ENCODE measurements around the gene RBM20. TPM values are rescaled to one million over a fixed set of nuclear protein-coding genes. Genes with fewer than 3 reads are reported as not detected.

RBM20 gene
- total RNA-seq, 1 experiment from 2014 or later = 1.2 TPM

DNA sequence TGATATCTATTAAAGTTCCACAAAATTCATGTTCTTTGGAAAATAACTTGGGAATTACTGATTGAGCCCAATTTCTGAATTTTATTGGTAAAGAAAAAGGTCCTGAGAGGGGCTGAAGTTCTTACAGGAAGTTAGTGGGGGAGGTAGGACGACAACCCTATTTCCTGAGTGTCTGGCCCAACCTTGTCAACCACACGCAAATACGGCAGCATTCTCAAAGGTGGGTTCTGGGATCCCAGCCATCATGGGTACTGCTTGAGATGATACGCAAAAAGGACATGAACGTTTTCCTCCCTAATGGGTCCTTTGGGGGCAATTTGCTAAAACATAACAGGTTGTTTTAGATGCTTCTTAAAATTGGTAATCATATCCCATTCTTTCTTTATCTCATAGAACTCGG lies 224.8 kb downstream of the RBM20 start:
- in situ Hi-C loops (cut with HindIII; ENCODE audit: low pct_unique_long_range_greater_than_20kb, low sequenced_read_pairs) = no loop called here
- DNase-seq (ENCODE audit: low read depth, low spot score) = no peak

DNA sequence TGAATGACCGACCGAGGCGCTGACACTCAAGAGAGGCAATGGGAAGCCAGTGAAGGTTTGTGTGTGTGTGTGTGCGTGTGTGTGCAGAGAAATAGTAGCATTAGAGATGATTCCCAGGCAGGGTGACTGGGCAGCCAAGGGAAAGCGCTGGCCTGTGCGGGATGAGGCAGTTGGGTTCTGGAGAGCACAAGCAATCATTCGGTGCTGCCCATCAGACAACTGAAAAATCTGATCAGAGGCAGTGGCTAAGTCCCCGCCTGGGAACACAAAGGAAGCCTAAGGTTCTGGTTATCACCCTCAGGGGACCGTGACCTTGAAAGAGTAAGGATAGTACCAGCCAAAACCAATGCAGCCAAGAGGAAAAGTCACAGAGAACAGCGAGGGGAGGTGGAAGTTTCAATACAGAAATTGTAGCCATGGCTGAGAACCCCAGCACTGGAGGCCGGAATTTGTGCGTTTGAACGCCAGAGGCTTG lies 226.7 kb downstream of the RBM20 start:
- in situ Hi-C loops (cut with HindIII; ENCODE audit: low pct_unique_long_range_greater_than_20kb, low sequenced_read_pairs) = no loop called here
- DNase-seq (ENCODE audit: low read depth, low spot score) = no peak

DNA sequence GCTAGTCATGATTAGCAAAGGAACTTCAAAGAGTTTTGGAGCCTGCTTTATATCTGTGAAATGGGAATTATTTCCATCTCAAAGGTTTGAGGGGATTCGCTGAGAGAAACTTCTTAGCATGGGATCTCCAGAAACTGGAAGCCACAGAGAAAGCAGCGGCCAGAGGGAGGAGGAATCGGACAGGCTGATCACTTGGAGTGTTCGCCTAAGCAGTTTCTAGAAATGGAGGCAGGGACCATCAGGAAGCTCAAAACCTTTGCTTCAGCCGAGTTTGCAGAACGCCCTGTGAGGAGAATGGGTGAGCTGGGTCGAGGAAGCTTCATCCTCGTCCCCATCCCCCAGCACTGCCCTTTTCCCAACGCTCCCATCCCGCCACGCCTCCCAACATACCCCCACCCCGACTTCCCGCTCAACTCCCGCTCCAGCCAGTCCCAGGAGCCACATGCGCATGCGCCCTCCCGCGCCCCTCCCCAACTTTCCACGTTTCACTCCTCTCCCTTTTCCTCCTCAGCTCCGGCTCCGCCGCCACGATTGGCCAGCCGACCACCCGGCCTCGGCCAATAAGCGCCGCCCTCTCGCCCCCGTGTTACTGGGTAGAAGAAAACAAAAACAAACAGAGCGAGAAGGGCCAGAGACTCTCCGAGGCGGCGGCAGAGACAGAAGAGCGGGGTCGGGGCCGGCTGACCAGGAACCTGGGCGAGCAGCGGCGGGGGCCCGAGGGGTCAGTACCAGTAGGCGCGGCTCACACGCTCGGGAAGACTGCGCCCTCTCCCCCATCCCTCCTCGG lies 227.4 kb downstream of the RBM20 start, which contains the start of gene PDCD4:
PDCD4 (plus strand) TSS at position 631 of the 787 bp plus-strand sequence. CDS start 4,100 bp downstream, outside the sequence.
- in situ Hi-C loops (cut with HindIII; ENCODE audit: low pct_unique_long_range_greater_than_20kb, low sequenced_read_pairs) = no loop called here
- DNase-seq (ENCODE audit: low read depth, low spot score) = peak; percentile 97

DNA sequence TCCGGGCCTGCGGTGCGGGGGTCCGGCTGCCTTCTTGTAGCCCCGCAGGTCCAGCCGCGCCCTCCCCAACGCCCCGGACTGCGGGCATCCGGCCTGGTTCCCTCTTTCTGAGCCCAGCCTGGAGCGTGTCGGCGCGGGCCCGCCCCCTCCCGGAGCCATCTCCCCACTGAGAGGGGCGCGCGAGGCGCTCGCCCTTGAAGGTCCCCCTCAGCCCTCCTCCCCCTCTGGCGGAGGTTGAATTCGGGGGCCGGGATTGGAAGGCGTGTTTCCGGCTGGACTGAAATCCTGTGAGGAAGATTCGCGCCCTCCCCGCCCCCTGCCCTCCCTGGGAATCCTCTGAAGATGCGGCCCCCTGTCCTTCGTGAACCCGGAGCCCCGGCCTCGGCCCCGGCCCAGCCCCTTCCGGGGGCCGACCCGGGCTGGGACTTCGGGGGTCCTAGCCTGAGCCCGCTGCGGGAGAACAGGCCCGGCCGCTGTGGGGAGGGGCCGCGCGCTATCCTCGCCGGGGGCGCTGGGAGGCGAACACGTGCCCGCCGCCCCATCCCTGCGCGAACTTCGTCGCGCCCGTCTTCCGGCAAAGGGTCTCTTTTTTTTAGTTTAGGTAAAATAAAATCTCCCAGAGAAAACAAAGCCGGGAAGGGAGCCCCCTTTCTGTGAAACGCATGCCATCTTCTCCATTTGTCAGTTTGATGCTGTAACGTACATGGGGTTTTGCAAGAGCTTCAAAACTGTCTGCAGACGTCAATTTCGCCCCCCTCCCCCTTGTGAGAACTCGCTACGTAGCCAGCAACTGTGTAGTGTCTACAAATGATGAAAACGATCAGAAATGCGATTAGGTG lies 228.2 kb downstream of the RBM20 start:
- peak; percentile 83 for DNase-seq (ENCODE audit: low read depth, low spot score)
- in situ Hi-C loops (cut with HindIII; ENCODE audit: low pct_unique_long_range_greater_than_20kb, low sequenced_read_pairs) = no loop called here

DNA sequence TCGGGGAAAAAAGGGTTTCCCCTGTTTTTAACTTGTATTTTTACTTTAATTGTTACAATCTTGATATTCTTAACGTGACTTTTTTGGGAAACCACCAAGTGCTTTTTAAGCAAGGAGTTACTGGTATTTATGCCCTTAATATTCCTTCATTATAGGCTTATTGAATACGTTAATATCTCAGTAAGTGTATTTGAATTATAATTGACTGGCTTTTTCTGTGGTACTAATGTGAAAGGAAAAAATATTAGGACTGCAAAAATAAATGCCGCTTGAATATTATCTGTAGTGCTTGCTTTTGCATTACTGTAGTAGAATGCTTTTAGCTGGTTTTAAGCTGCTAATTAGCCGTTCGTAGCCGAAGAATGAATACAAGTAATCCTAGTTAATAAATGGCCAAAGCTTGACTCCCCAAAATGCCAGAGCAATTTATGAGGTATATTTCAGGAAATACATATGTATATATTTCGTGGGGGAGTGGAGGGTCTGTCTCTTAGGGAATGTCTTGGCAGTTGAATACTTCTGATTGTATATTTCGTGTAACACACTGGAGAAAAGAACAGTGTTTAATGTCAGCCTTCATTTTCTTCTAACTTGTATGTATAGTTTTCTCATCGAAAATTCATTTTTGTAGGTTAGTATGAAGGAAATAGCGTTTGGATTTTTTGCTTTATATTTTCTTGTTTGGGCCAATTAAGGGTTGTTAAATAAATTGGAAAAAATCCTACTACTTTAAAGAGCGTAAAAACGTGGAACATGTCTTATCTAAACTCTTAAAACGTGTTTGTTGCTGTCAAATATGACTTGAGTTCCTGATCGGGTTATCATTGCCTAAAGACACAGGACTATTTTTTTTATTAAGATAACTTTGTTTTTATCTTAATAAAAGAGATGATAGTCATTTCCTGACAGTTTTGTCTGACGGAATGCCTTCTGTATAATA lies 229.1 kb downstream of the RBM20 start:
- DNase-seq (ENCODE audit: low read depth, low spot score) = no peak
- in situ Hi-C loops (cut with HindIII; ENCODE audit: low pct_unique_long_range_greater_than_20kb, low sequenced_read_pairs) = no loop called here

DNA sequence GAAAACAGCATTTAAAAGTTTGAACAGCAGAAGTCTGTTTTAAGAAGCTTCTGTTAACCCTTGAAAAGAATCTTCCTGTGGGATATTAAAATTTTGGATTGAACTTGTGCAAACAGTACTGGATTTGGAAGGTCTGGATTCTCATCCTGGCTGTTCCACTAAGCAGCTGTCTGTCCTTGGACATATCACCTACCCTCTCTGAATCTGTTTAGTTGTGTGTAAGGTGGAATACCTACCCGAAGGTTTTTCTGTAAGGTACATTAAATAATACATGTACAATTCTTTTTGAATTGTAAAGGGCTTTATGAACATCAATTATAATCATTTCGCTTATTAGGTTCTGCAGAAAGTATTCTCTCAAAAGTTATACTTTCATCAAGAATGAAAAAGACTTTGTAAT lies 229.8 kb downstream of the RBM20 start:
- in situ Hi-C loops (cut with HindIII; ENCODE audit: low pct_unique_long_range_greater_than_20kb, low sequenced_read_pairs) = no loop called here
- no peak for DNase-seq (ENCODE audit: low read depth, low spot score)

DNA sequence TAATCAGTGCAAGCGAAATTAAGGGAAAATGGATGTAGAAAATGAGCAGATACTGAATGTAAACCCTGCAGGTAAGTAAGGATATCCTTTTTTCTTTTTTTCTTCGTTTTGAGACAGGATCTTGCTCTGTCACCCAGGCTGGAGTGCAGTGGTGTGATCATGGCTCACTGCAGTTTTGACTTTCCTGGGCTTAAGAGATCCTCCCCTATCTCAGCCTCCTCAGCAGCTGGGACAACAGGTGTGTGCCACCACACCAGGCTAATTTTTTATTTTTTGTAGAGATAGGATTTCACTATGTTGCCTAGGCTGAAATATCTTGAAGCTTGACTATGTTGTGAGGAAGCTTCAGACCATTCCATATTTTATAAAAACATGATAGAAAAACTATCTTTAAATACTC lies 231.9 kb downstream of the RBM20 start:
- DNase-seq (ENCODE audit: low read depth, low spot score) = no peak
- in situ Hi-C loops (cut with HindIII; ENCODE audit: low pct_unique_long_range_greater_than_20kb, low sequenced_read_pairs) = no loop called here

DNA sequence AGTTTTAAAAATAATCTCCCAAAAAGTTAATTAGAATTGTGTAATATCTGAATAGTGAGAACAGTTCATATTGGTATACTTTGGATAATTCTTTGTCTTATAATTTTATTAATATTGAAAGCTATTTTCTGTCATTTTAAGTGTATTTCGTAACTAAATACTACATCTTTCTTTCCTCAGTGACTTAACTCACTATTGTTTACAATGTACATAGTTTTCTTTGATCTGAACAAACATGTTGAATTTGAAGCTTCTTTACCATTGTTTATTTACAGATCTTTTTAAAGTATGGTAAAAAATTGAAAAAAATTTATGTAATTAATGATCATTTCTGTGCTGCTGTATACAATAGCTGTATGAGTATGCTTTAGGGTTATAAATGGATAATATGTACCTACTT lies 232.7 kb downstream of the RBM20 start:
- no peak for DNase-seq (ENCODE audit: low read depth, low spot score)
- in situ Hi-C loops (cut with HindIII; ENCODE audit: low pct_unique_long_range_greater_than_20kb, low sequenced_read_pairs) = no loop called here

DNA sequence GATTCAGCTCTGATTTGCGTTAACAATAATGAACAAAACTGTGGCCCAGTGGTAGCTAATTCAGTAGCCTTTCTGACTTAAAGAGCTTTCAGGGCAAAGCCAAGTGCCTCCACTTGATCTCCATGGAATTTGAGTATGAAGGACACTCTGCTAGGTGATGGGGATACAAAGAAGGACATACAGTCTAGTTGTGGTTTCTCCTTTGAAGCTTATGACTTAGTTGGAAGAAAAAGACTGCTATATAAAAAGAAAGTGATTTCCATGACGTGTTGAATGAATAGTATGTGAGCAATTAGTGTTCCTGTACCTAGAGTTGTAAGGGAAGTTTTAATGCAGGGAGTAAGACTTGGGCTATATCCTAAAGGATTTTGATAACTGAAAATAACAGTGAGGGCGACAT lies 235.9 kb downstream of the RBM20 start:
- in situ Hi-C loops (cut with HindIII; ENCODE audit: low pct_unique_long_range_greater_than_20kb, low sequenced_read_pairs) = no loop called here

DNA sequence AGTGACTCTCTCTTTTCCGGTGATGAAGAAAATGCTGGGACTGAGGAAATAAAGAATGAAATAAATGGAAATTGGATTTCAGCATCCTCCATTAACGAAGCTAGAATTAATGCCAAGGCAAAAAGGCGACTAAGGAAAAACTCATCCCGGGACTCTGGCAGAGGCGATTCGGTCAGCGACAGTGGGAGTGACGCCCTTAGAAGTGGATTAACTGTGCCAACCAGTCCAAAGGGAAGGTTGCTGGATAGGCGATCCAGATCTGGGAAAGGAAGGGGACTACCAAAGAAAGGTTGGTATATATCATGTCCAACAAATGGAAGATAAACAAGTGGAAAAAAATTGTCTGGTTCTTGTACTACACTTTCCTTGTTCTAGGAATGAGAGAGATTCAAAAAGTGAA lies 237.1 kb downstream of the RBM20 start:
- in situ Hi-C loops (cut with HindIII; ENCODE audit: low pct_unique_long_range_greater_than_20kb, low sequenced_read_pairs) = no loop called here
- DNase-seq (ENCODE audit: low read depth, low spot score) = no peak

More for the DNA sequence above, 235.9 kb downstream of the RBM20 start:
- no peak for DNase-seq (ENCODE audit: low read depth, low spot score)

DNA sequence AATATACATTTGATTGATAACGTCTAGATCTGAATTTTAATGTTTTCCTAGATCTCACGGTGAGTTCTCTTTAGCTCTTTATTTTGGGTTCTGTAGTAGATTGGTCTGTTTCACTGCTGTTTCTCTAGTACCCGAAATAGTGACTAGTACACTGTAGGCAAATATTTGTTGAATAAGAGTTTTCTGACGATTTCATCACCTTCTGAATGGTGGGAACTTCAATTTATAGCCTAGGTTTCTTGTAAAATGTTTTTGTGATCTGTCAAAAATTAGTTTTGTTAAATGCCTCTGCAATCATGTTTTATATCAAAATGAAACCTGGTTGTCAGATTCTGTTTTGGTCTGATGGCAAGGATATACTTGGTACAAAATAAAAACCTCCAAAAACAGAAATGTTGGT lies 237.8 kb downstream of the RBM20 start:
- in situ Hi-C loops (cut with HindIII; ENCODE audit: low pct_unique_long_range_greater_than_20kb, low sequenced_read_pairs) = no loop called here
- DNase-seq (ENCODE audit: low read depth, low spot score) = no peak

DNA sequence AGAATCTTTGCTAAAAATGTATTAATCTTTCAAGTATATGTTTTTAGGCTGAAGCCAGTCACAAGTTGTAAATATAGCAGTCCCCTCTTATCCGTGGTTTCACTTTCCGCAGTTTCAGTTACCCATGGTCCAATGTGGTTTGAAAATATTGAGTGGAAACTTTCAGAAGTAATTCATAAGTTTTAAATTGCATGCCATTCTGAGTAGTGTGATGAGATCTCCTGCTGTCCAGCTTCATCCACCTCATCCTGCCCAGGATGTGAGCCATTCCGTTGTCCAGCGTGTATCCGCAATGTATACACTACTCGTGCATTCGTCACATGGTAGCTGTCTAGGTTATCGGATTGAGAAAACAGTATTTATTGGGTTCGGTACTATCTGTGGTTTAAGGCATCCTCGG lies 239.8 kb downstream of the RBM20 start:
- in situ Hi-C loops (cut with HindIII; ENCODE audit: low pct_unique_long_range_greater_than_20kb, low sequenced_read_pairs) = no loop called here
- no peak for DNase-seq (ENCODE audit: low read depth, low spot score)

DNA sequence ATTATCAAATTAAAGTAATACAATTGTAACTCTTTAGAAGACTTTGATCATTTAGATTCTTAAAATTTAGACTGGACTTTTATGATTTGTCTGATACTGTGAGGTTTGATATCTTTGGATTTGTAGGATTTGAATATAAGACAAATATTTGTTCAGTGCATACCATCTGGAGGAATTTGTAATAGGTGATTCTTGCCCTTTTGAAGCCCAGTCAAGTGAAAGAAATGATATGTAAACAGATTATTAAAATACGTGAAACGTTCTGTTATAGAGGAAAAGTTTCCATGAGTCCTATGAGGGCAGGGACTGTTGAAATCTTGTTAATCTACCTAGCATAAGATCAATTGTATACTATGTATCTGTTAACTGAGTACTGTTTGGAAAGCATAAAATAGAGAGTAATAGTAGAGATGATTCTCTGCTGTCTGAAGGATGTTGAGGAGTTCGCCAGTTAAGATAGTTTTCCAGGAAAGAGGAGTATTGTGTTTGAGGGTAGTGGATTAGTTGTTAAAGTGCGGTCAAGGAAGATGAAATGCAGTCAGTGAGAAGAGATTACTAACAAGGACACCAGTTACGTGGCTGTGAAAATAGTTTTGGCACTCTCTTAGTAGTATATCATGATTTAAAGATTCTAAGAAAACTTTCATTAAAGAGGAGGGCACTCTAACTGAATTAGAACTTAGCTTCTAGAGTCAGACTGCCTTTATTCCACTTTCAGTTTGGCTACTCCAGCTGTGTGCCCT lies 242.0 kb downstream of the RBM20 start:
- DNase-seq (ENCODE audit: low read depth, low spot score) = no peak
- in situ Hi-C loops (cut with HindIII; ENCODE audit: low pct_unique_long_range_greater_than_20kb, low sequenced_read_pairs) = no loop called here

DNA sequence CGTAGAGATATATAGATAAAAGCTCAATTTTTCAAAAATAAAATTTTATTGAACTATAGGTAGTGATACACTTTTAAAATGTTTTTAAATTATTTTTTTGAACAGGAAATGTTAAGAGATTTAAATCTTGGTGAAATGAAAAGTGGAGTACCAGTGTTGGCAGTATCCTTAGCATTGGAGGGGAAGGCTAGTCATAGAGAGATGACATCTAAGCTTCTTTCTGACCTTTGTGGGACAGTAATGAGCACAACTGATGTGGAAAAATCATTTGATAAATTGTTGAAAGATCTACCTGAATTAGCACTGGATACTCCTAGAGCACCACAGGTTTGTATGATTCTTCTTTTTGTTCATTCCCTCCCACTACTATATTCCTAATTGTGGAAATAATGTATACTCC lies 243.4 kb downstream of the RBM20 start:
- no peak for DNase-seq (ENCODE audit: low read depth, low spot score)
- in situ Hi-C loops (cut with HindIII; ENCODE audit: low pct_unique_long_range_greater_than_20kb, low sequenced_read_pairs) = no loop called here

Data from SK-MEL-5 (cell line).